OCI-LY7 (cell line): ENCODE results near the gene R3HCC1L. TPM values are rescaled to one million over a fixed set of nuclear protein-coding genes. Genes with fewer than 3 reads are reported as not detected.

Source experiments
- BruUV-seq: library from RNA; stranded (reverse); fragments of 400-500 nt; replicated peaks from 2 replicates; lab custom pipeline; 2021; lab: Mats Ljungman, UMichigan
- CTCF ChIA-PET: fragments of 300-600 bp; sonication (Branson Sonifier 250); formaldehyde crosslinking; loops from one replicate; lab custom pipeline; 2022; ENCODE audit warnings: antibody characterized with exemption; ENCODE audit not compliant: unreplicated experiment; lab: Charles Lee
- POLR2A ChIA-PET: fragments of 300-600 bp; sonication (Branson Sonifier 250); formaldehyde crosslinking; loops from one replicate; lab custom pipeline; 2022; ENCODE audit warnings: antibody characterized with exemption; lab: Charles Lee
- DNase-seq: peaks from one replicate; pipeline ENCODE4 v3.0.0-alpha.2; 2015; ENCODE audit warnings: low spot score
- H2AFZ ChIP-seq: fragments of 200-600 bp; sonication (generic), shearing (Covaris generic); 2 replicates; pipeline ENCODE4 v1.6.1; 2014; ENCODE audit warnings: mild to moderate bottlenecking, antibody characterized with exemption, low read length, moderate library complexity
- H3K27ac ChIP-seq: fragments of 200-600 bp; sonication (generic); 2 replicates; pipeline ENCODE4 v1.5.1; 2014; ENCODE audit warnings: mixed run types, low read depth, mild to moderate bottlenecking, moderate library complexity, low read length, inconsistent platforms; ENCODE audit not compliant: poor library complexity, severe bottlenecking
- H3K36me3 ChIP-seq: fragments of 200-600 bp; sonication (generic); 2 replicates; pipeline ENCODE4 v1.6.1; 2014; ENCODE audit warnings: mild to moderate bottlenecking, antibody characterized with exemption, low read length, moderate library complexity, mixed read lengths; ENCODE audit not compliant: insufficient read depth
- H3K4me1 ChIP-seq: fragments of 200-600 bp; sonication (generic); 2 replicates; pipeline ENCODE4 v1.5.1; 2014; ENCODE audit warnings: mild to moderate bottlenecking, low read length; ENCODE audit not compliant: insufficient read depth, poor library complexity, severe bottlenecking
- H3K4me2 ChIP-seq: fragments of 200-600 bp; sonication (generic); 2 replicates; pipeline ENCODE4 v1.6.1; 2014; ENCODE audit warnings: mild to moderate bottlenecking, low read length
- H3K4me3 ChIP-seq: fragments of 200-600 bp; sonication (generic); 2 replicates; pipeline ENCODE4 v1.5.1; 2014; ENCODE audit warnings: mild to moderate bottlenecking, low read depth, low read length; ENCODE audit not compliant: poor library complexity, severe bottlenecking
- H3K79me2 ChIP-seq: fragments of 200-600 bp; sonication (generic); 2 replicates; pipeline ENCODE4 v1.6.1; 2016; ENCODE audit warnings: low read depth, mild to moderate bottlenecking, low read length, moderate library complexity, mixed read lengths; ENCODE audit not compliant: insufficient read depth
- H3K9me2 ChIP-seq: fragments of 200-600 bp; sonication (generic); 2 replicates; pipeline ENCODE4 v1.6.1; 2016; ENCODE audit warnings: mild to moderate bottlenecking, low read length, mixed read lengths; ENCODE audit not compliant: insufficient read depth
- H3K9me3 ChIP-seq: fragments of 200-600 bp; sonication (generic); 2 replicates; pipeline ENCODE4 v1.6.1; 2014; ENCODE audit warnings: mild to moderate bottlenecking, mixed run types, low read length, mixed read lengths
- H4K20me1 ChIP-seq: fragments of 200-600 bp; sonication (generic); 2 replicates; pipeline ENCODE4 v1.6.1; 2014; ENCODE audit warnings: mild to moderate bottlenecking, antibody characterized with exemption, low read length, moderate library complexity, mixed read lengths; ENCODE audit not compliant: insufficient read depth
- EZH2phosphoT487 ChIP-seq: fragments of 200-600 bp; sonication (generic); IDR thresholded peaks from 2 replicates; pipeline ENCODE4 v1.6.1; 2018; ENCODE audit warnings: low read depth, borderline replicate concordance, mild to moderate bottlenecking, mixed run types, antibody characterized with exemption, low read length, moderate library complexity, mixed read lengths
- intact Hi-C: fragments of 100-400 bp; cut with micrococcal nuclease; formaldehyde crosslinking; loops from one replicate; pipeline ENCODE4 v1.10.0; 2022; ENCODE audit not compliant: unreplicated experiment
- total RNA-seq, 2 experiments: library from RNA; depleted of rRNA in 1 of 2; stranded (reverse); fragments of >200 nt in 1 of 2; shearing (Covaris generic) in 1 of 2; gene quantifications; 2 replicates each; pipeline ENCODE4 v1.2.3, GENCODE V29; 2014 to 2022
- TF ChIP-seq, protein P1 (sequence below): fragments of 200-600 bp; sonication (generic); conservative IDR thresholded peaks from 2 replicates; pipeline ENCODE4 v1.5.1; 2014; ENCODE audit warnings: mild to moderate bottlenecking, antibody characterized with exemption, low read length, moderate library complexity, mixed read lengths

The R3HCC1L gene
- total RNA-seq, 2 experiments from 2014 or later = 38.8 to 42.0 TPM

DNA sequence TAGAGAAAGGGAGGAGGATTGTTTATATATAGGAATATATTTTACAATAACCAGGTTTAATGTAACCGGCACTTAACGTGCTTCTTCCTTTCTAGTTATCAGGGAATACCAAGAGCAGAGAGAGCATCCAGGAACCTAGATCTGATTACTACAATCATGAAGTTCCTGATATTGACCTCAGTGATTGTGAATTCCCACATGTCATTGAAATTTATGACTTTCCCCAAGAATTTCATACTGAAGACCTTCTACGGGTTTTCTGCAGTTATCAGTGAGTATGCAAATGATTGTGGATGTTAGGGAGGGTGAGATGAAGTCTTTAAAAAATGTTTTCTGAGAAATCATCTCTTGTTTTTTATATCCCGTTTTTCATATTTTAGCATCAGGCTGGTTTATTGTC lies 97.0 kb downstream of the R3HCC1L start:
- H3K27ac ChIP-seq = no peak overlapping the region
- no peaks in the 10 kb centered on the region for H3K9me2 ChIP-seq
- peaks cover 51% of the 10 kb centered on the region; the same call in 1 of the 2 replicates for H3K79me2 ChIP-seq
- no peak overlapping the region for H3K4me3 ChIP-seq
- no peaks in the 10 kb centered on the region for H4K20me1 ChIP-seq
- H3K9me3 ChIP-seq = peaks cover 8% of the 10 kb centered on the region
- no peak overlapping the region for H2AFZ ChIP-seq
- intact Hi-C loops = no loop called here
- ChIA-PET POLR2A (no interaction called here), CTCF (no interaction called here)
- no peak for DNase-seq
- TF ChIP-seq, protein P1, sequence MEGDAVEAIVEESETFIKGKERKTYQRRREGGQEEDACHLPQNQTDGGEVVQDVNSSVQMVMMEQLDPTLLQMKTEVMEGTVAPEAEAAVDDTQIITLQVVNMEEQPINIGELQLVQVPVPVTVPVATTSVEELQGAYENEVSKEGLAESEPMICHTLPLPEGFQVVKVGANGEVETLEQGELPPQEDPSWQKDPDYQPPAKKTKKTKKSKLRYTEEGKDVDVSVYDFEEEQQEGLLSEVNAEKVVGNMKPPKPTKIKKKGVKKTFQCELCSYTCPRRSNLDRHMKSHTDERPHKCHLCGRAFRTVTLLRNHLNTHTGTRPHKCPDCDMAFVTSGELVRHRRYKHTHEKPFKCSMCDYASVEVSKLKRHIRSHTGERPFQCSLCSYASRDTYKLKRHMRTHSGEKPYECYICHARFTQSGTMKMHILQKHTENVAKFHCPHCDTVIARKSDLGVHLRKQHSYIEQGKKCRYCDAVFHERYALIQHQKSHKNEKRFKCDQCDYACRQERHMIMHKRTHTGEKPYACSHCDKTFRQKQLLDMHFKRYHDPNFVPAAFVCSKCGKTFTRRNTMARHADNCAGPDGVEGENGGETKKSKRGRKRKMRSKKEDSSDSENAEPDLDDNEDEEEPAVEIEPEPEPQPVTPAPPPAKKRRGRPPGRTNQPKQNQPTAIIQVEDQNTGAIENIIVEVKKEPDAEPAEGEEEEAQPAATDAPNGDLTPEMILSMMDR = no peak
- no peak for TF ChIP-seq EZH2phosphoT487
- peaks cover 69% of the 10 kb centered on the region for H3K36me3 ChIP-seq
- no TSS peak for BruUV-seq
- no peaks in the 10 kb centered on the region for H3K4me1 ChIP-seq
- H3K4me2 ChIP-seq = no peak overlapping the region

DNA sequence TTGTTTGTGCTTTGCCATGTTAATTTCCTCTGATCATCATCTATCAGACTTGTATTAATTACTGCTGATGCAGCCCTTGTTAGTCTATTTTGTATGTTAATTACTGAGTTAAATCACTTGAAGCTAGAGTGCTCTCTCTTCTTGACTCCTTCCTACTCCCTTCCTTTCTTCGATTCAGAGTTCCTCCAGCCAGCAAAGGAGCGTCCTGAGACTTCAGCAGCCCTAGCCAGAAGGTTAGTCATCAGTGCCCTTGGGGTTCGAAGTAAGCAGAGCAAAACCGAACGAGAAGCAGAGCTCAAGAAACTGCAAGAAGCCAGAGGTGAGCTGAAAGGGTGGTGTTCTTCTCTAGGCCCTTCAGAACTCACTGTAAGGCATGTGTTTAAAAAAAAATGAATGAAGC lies 101.4 kb downstream of the R3HCC1L start:
- H3K9me2 ChIP-seq = no peaks in the 10 kb centered on the region
- no peak overlapping the region for H3K4me3 ChIP-seq
- ChIA-PET CTCF (no interaction called here), POLR2A (interaction anchor here (0.6 kb wide), 2 partner anchors 812 to 1200 kb away, joined by 3 to 4 read pairs; no protein-coding TSS in a partner anchor)
- H2AFZ ChIP-seq = no peak overlapping the region
- no peak overlapping the region for H3K27ac ChIP-seq
- intact Hi-C loops = no loop called here
- TF ChIP-seq, protein P1 = no peak
- TF ChIP-seq EZH2phosphoT487 = no peak
- no TSS peak for BruUV-seq
- H4K20me1 ChIP-seq = no peaks in the 10 kb centered on the region
- no peaks in the 10 kb centered on the region for H3K4me1 ChIP-seq
- H3K4me2 ChIP-seq = no peak overlapping the region
- no peak for DNase-seq
- no peaks in the 10 kb centered on the region for H3K9me3 ChIP-seq
- H3K79me2 ChIP-seq = peaks cover 36% of the 10 kb centered on the region; the same call in 1 of the 2 replicates
- H3K36me3 ChIP-seq = peaks cover 100% of the 10 kb centered on the region

DNA sequence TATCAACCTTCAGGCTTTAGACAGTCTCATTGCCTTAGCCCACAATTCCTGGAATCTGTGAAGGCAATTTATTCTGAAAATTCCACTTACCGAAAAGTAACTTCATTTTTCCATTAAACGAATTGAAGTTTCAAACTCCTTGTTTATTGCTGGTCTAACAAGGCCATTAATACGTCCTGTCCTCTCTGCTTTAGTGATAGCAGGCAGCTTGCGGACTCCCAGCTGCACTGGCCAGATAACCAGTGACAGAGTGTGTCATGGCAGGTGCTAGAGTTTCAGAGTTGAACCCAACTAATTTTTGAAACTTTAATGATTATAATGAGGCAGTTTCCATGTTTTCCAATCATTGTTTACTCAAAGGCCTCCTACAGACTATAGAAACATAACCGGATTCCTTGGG lies 102.4 kb downstream of the R3HCC1L start:
- no peaks in the 10 kb centered on the region for H4K20me1 ChIP-seq
- H3K4me1 ChIP-seq = no peaks in the 10 kb centered on the region
- no peaks in the 10 kb centered on the region for H3K9me3 ChIP-seq
- no peak overlapping the region for H3K4me2 ChIP-seq
- peaks cover 100% of the 10 kb centered on the region for H3K36me3 ChIP-seq
- H3K79me2 ChIP-seq = peaks cover 26% of the 10 kb centered on the region; the same call in 1 of the 2 replicates
- intact Hi-C loops = no loop called here
- POLR2A ChIA-PET = no interaction called here
- no peak for DNase-seq
- no peak for TF ChIP-seq EZH2phosphoT487
- TF ChIP-seq, protein P1 = no peak
- H3K9me2 ChIP-seq = no peaks in the 10 kb centered on the region
- H3K27ac ChIP-seq = no peak overlapping the region
- BruUV-seq = no TSS peak
- CTCF ChIA-PET = no interaction called here
- H3K4me3 ChIP-seq = no peak overlapping the region
- H2AFZ ChIP-seq = no peak overlapping the region
